Hepatic stellate cell (primary cell): ENCODE measurements around the gene VARS1.
"Not testable (repeated sequence)": the region's sequence is repeated elsewhere in the genome, so short reads cannot be mapped to it uniquely, and the experiment has no call there.

Source experiments
- DNase-seq: peaks from one replicate; pipeline ENCODE4 v3.0.0; 2011; ENCODE audit warnings: low spot score

The VARS1 gene

DNA sequence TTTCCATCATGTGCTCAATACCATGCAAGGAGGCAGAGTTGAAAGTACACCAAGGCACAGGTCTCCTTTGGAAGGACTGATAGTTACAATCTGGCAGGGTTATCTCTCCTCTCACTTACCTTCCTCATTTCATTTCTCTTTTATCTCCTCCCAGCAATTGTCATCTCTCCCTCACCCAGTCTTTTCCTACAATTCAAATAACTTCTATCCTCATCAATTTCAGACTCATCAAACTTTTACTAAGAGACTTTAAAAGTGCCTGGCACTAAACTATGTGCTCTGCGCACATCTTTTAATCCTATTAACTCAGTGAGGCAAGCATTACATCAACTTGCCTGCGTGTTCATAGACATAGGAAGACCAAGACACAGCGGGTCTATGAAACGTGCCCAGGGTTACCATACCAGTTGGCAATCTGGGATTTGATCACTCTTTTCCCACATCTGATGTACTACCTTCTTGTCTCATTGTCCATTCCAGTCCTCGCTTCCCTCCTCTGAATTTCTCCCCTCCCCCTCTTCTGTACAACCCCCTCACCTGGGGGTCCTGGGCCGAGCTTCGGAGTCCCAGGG is 1.2 kb downstream of the VARS1 start:
- no peak for DNase-seq

DNA sequence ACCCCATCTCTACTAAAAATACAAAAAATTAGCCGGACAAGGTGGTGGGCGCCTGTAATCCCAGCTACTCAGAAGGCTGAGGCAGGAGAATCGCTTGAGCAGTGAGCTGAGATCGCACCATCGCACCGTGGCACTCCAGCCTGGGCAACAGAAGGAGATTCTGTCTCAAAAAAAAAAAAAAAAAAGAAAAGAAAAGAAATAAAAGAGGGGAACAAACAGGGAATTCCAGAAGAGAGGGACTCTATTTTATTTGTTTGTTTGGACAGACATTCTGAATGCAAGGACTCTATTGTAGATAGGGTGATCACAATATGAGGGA is 1.7 kb downstream of the VARS1 start:
- DNase-seq, result not testable (repeated sequence)

DNA sequence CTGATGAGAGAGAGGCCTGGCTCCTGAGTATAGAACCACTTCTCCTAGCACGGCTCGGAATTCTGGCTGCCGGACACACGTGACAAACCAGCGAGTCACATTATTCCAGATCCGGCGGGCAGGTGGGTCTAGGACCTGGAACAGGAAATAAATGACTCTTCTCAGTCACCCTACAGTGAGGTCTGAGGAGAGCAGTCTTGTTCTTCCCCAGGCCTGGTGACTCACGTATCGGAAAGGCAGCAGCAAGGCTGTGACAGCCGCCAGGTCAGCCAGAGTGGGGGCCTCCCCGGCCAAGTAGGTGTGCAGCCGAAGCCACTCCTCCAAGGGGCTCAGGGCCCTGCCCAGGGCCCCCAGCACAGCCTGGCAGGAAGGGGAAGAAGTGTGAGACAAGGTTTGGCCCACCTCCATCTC is 2.8 kb downstream of the VARS1 start:
- peak; percentile 54 for DNase-seq

GRCh38 chr6:31792090-31792374 is 3.5 kb downstream of the VARS1 start:
- no peak for DNase-seq

DNA sequence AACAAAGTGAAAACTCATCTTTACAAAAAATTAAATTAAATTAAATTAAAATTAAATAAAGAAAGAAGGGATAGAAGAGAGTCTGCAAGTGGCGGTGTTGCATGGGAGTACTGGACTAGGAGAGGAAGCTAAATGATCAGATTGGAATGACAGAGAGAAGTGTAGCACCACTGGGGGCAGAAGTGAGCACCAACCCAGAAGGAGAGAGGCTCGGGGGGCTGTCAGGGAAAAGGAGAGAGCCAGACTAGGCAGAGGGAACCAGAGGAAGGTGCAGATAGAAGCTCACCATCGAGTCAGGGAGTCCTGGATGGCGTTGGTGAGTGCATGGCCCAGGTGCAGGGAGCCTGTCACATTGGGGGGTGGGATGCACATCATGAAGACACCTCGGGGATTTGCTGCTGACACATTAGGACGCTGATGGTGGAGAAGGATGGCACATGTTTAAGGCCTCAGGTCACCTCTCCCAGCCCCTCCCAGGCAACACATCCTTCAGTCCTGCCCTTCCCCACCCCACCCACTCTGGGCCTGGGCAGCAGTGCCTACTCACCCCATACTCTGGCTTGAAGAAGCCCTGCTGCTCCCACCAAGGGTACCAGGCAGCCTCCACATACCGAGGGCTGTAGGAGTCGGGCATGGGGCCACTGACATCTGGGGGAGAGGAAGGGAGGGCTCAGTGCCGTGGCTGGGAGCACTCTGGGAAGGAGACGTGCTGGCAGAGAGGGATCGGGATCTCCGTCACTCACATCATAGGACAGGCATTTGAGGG is 4.0 kb downstream of the VARS1 start:
- DNase-seq, result peak; percentile 82

DNA sequence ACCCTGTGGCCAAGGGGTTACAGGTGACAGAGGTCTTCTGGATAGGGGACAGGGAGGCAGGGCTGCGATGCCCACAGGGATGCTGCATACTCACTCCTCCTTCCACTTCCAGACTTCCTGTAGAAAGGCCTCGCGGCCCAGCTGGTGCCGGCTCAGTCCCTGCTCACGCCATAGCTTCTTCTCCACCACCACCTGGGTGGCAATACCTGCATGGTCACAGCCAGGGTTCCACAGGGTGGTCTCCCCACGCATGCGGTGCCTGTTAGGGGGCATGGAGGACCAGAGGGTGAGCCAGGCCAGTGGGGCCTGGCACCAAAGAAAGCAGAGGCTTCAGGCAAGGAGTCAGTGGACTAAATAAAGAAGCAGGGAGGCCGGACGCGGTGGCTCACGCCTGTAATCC is 10.1 kb downstream of the VARS1 start:
- no peak for DNase-seq

DNA sequence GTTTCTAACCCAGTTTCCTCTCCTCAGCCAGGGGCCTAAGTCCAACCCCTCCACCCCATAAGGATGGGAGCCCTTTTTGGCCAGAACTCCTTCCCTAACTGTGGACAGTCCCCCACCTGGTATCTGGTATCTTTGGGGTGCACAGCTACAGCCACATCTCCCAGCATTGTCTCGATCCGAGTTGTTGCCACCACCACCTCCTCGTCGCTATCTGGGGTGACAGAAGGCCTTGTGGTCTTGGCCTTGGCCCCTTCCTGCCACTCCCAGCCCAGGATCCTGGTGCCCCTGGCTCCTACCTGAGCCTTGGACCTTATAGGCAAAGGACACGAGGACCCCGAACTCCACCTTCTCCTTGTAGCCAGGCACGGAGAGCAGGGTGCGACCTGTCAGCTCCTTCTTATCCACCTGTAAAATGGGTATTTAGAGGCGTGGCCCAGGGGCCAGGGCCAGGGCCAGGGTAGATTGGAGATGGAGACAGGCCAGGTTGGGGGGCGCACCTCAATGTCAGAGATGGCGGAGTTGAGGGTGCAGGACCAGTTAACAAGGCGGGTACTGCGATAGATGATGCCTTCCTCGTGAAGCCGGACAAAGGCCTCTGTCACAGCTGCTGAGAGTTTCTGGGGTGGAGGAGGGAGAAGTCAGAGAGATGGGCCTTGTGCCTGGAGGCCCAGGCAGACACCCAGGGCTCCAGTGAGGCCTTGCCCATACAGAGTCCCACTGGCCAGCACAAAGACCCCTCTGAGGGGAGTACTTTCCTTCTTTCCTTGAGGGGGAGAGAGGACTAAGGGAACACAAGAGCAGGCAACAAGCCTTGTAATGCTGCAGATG is 11.2 kb downstream of the VARS1 start:
- no peak for DNase-seq

GRCh38 chr6:31782126-31782855 is 13.3 kb downstream of the VARS1 start:
- no peak for DNase-seq

DNA sequence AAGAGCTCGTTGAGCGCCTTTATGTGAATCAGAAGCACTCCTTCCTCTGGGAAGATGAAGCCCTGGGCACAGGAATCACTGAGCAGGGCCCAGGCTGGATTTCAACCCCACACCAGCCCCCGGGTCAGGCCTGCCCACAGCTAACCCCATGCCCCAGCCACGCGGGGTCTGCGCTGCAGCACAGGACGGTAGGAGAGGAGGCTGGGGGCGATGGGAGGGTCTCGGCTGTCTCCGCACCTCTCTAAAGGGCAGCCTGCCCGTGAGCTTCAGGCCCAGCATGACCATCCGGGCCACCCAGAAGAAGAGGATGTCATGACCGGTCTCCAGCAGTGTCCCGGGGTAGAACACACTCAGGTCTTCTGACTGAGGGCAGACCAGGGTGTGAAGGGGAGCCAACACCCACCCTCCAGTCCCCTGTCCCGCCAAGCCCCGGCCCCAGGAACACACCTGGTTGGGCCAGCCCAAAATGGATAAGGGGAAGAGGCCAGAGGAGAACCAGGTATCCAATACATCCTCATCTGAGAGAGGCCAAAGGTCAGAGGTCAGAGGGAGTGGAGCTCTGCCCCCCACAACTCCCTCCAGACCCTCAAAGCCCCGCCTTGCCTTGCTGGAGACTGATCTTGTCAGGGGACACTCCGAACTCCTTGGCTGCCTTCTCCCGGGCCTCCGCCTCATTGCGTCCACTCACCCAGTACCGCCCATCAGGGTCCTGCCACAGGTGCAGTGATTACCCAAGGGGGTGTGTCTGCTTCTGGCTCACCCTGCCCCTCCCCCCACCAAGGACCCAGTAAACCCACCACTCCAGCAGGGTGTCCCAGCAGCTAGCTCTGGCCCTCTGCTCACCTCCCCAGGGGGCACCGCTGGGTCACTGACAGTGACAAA is 14.1 kb downstream of the VARS1 start:
- no peak for DNase-seq

GRCh38 chr6:31780507-31781243 is 14.9 kb downstream of the VARS1 start:
- DNase-seq, result no peak

DNA sequence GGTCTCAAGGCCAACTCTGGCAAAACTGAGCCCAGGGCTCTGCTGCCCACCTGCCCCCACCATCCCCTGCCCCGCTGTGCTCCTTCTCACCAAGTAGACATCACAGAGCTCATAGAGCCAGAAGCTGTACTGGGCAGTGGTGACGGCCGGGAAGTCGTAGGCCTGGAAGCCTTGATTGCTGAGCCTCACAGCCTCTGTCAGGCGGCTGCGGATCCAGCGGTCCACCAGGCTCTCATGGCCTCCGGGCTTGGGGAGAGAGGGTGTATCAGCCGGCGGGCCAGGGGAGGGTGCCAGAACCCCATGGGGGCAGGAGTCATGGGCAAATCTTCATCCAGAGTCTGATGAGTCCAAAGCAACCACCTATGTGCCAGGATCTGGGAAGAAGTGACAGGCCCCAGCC is 15.6 kb downstream of the VARS1 start:
- no peak for DNase-seq

DNA sequence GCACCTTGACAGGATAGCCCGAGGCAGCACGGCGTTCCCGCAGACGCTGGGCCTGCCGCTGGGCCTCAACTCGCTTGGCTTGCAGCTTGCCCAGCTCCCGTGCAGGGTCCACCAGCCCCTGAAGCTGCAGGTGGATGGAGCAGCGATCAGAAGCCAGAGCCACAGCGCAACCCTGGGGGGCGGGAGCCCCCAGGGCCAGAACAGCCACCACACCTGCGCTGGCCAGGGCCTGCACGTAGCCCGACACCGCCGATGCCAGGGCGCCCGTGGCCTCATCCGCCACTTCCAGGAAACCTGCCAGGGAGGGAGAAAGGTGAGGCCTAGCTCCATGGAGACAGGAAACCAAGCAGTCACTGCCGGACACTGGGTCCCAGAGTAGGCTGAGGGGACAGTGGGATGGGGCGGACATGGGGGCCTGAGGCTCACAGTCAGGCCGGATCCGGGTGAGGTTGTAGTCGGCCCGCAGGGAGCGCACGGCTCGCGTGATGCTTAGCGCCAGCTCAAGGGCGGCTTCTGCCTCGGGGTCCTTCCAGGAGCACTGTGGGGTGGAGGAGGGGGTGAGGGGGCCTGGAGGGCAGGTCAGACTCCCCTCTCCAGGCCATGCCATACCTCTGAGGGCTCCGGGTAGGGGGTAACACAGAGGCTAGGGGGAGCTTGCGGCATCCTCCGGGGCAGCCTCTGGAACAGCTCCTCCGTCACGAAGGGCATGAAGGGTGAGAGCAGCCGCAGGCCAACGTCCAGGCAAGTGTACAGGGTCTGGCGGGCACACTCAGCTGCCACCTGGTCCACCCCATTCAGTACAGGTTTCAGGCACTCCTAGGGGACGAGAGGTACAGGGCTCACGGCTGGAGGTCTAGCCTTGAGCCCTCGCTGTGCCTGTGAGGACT is 16.3 kb downstream of the VARS1 start:
- DNase-seq, result no peak

DNA sequence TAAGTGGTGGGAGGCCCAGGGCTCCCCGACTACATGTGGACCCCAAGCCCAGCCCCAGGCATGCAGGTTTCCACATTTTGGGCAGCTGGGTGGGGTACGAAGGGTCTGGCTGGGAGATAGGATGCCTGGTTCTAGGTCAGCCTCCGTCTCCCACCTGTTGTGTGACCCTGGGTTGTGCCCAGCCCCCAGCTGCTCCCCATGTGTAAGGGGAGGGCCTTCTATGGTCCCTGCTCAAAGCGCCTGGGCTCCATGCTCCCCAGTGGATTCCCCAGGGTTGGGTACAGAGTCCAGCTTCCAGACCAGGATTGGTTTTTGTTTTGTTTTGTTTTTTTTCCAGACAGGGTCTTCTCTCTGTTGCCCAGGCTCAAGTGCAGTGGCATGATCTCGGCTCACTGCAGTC is 17.4 kb downstream of the VARS1 start:
- no peak for DNase-seq

DNA sequence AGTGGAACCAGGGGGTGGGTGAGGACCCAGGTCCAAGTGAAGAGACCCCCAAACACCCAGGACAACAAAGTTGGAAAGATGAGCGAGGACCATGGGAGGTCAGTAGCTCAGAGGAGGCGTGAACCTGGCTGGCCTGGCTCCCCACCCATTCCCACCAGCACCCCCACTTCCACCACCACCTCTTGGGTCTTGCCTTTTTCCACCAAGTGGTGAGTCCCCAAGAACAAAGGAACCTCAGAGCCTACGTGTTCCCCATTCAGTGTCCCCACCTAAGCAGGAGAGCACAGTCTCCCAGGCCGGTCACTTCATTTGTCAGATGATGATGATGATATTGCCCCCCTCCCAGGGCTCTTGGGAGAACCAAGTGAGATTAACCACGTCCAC is 17.9 kb downstream of the VARS1 start:
- DNase-seq, result no peak

DNA sequence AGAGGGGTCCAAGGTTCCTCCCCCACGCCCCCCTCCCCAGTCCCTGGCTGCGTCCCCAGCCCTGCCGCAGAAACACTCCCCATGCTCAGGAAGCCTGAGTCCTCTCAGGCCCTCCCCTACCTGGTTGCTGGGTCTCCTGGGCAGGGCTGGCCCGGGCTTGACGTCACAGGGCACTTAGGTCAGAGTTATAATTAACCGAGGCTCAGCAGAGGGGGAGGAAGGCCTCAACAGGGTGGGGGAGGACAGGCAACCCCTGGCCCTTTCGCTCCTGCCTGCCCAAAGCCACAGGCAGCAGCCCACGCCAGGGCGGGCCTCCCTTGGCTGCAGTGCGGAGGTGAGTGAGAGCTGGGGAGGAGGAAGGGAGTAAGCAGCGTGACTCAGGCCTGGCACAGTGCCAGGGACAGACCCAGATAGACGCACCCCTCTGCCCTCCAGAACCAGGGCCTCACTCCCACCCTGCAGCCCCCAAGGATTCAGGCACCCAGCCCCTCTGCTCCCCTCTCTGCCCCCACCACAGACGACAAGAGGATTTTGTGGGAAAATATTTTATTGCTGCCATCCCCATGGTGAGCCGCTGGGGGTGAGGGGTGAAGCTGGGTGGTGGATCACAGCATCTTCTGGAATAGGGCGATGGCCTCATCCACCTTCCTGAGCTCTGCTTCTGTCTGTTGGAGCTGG is 18.4 kb downstream of the VARS1 start, which contains the start of gene VWA7:
Gene VWA7, minus strand, starts transcription at position 340 of the 678 bp plus-strand sequence. CDS start 549 bp downstream, outside the sequence.
- peak; percentile 86 for DNase-seq

GRCh38 chr6:31776485-31776988 is 19.0 kb downstream of the VARS1 start:
- no peak for DNase-seq

- DNase-seq, result no peak
Measured at GRCh38 chr6:31775633-31776484, 19.7 kb downstream of the VARS1 start.

- no peak for DNase-seq
Measured at GRCh38 chr6:31775184-31775583, 20.4 kb downstream of the VARS1 start.
